GM19468 (cell line): ENCODE results near the gene MBD3L2.
"Not testable (repeated sequence)": the region's sequence is repeated elsewhere in the genome, so short reads cannot be mapped to it uniquely, and the experiment has no call there.

Source experiments
- ATAC-seq: cut with Tn5 transposase; IDR thresholded peaks from one replicate; pipeline ENCODE4 v1.9.1; 2021; ENCODE audit warnings: mild to moderate bottlenecking, moderate library complexity, moderate number of reproducible peaks; ENCODE audit not compliant: unreplicated experiment; ENCODE audit errors: extremely low read depth

MBD3L2 gene

GRCh38 chr19:7058576-7058975 is 9.5 kb downstream of the MBD3L2 start, which contains the start of gene MBD3L3:
Gene MBD3L3, minus strand, starts transcription at chr19:7058676. Its CDS starts 71 bp downstream, at chr19:7058605.
- not testable (repeated sequence) for ATAC-seq

- not testable (repeated sequence) for ATAC-seq
Measured at GRCh38 chr19:7059977-7060376, 10.9 kb downstream of the MBD3L2 start.

GRCh38 chr19:7063339-7063738 is 14.2 kb downstream of the MBD3L2 start:
- ATAC-seq: no peak

- no peak for ATAC-seq
Measured at GRCh38 chr19:7063764-7064418, 14.8 kb downstream of the MBD3L2 start.

GRCh38 chr19:7067122-7067521 is 18.0 kb downstream of the MBD3L2 start:
- not testable (repeated sequence) for ATAC-seq

GRCh38 chr19:7067716-7068115 is 18.6 kb downstream of the MBD3L2 start:
- no peak for ATAC-seq

GRCh38 chr19:7068599-7068998 is 19.5 kb downstream of the MBD3L2 start:
- ATAC-seq: no peak

GRCh38 chr19:7069042-7069903 is 20.2 kb downstream of the MBD3L2 start, which contains the start of gene ZNF557:
Gene ZNF557, plus strand, starts transcription at chr19:7069703. Its CDS starts 5,372 bp downstream, at chr19:7075075.
- peak; percentile 65 for ATAC-seq

GRCh38 chr19:7069904-7070226 is 20.7 kb downstream of the MBD3L2 start:
- no peak for ATAC-seq

GRCh38 chr19:7072541-7072940 is 23.4 kb downstream of the MBD3L2 start:
- ATAC-seq: no peak

- ATAC-seq: no peak
Measured at GRCh38 chr19:7074705-7075282, 25.7 kb downstream of the MBD3L2 start.

- ATAC-seq: no peak
Measured at GRCh38 chr19:7076151-7076550, 27.0 kb downstream of the MBD3L2 start.

- no peak for ATAC-seq
Measured at GRCh38 chr19:7078008-7078407, 28.9 kb downstream of the MBD3L2 start.

GRCh38 chr19:7083076-7083956 is 34.2 kb downstream of the MBD3L2 start:
- no peak for ATAC-seq

- ATAC-seq: no peak
Measured at GRCh38 chr19:7088999-7089398, 39.9 kb downstream of the MBD3L2 start.

GRCh38 chr19:7098096-7098495 is 49.0 kb downstream of the MBD3L2 start:
- no peak for ATAC-seq

- ATAC-seq: peak; percentile 37
Measured at GRCh38 chr19:7098701-7099596, 49.8 kb downstream of the MBD3L2 start.

GRCh38 chr19:7099597-7099921 is 50.4 kb downstream of the MBD3L2 start:
- no peak for ATAC-seq
